ENCODE measurements around the gene PARP12. TPM values are rescaled to one million over a fixed set of nuclear protein-coding genes. Genes with fewer than 3 reads are reported as not detected.

Gene PARP12
- polyA plus RNA-seq, 1 donor (not counting 4 experiments of a cell fraction or from before 2014, with no cell fraction given) = 66.0 TPM

DNA sequence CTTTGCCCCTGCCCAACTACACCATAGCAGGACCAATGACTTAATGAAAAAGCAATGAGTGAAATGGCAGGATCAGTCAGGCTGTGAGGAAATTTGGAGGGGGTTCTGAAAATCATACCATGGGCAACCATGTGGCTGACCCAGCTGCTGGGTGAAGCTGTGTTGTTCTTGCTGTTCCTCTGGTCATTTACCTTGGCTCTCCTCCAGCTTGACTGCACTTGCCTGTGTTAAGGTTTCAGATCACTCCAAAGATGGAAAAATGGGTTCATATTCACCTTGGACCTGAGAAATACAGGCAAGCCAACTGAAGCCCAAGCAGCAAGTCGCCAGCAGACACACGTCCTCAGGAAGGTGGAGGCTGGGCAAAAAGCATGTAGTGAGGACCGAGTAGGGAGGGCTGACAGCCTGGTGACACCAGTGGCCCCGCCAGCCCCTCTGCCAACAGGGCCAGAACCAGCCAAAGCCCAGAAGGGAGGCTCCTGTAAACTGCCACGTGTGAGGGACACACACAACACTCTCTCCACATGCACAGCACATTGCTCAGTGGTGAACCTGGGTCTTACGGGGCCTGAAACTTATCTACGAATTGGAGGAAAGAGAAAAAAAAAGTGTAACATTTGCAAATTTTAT lies 40.1 kb downstream of the PARP12 start:
- H3K9me3 ChIP-seq (ENCODE audit: control insufficient read depth, low read depth, low read length) = no peaks in the 10 kb centered on the region
- H3K4me2 ChIP-seq (ENCODE audit: control insufficient read depth, extremely low read depth, insufficient read depth, low read depth, low read length) = no peak overlapping the region
- H2AFZ ChIP-seq (ENCODE audit: control insufficient read depth, low read length) = no peak overlapping the region
- dilution Hi-C loops (cut with MboI; ENCODE audit: extremely low pct_ligation_motif_present, low sequenced_read_pairs) = loop anchor here (25.0 kb wide), 1 partner anchor 410 kb away; no protein-coding TSS in a partner anchor
- DNase-seq (ENCODE audit: low read depth, low spot score) (no peak), FAIRE-seq (no peak)
- H3K27me3 ChIP-seq (ENCODE audit: control insufficient read depth, extremely low read depth, insufficient read depth, low read length) = no peaks in the 10 kb centered on the region
- no peak overlapping the region for H3K4me3 ChIP-seq (ENCODE audit: control insufficient read depth in 2 of 3, extremely low read depth in 1 of 3, insufficient read depth in 2 of 3, low read depth in 1 of 3, low read length in 3 of 3)
- no peaks in the 10 kb centered on the region for H3K79me2 ChIP-seq (ENCODE audit: control insufficient read depth, insufficient read depth, low read length)
- peaks cover 17 to 18% of the 10 kb centered on the region in 2 experiments for H3K36me3 ChIP-seq (ENCODE audit: control insufficient read depth in 2 of 2, extremely low read depth in 1 of 2, insufficient read depth in 2 of 2, low read length in 2 of 2)
- TF ChIP-seq, protein P1, sequence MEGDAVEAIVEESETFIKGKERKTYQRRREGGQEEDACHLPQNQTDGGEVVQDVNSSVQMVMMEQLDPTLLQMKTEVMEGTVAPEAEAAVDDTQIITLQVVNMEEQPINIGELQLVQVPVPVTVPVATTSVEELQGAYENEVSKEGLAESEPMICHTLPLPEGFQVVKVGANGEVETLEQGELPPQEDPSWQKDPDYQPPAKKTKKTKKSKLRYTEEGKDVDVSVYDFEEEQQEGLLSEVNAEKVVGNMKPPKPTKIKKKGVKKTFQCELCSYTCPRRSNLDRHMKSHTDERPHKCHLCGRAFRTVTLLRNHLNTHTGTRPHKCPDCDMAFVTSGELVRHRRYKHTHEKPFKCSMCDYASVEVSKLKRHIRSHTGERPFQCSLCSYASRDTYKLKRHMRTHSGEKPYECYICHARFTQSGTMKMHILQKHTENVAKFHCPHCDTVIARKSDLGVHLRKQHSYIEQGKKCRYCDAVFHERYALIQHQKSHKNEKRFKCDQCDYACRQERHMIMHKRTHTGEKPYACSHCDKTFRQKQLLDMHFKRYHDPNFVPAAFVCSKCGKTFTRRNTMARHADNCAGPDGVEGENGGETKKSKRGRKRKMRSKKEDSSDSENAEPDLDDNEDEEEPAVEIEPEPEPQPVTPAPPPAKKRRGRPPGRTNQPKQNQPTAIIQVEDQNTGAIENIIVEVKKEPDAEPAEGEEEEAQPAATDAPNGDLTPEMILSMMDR (optimal IDR thresholded peaks at IDR 0.05 in 1 of 3, IDR thresholded peaks at IDR 0.05 in 1 of 3, conservative IDR thresholded peaks at IDR 0.05 in 1 of 3; ENCODE audit: extremely low read depth in 1 of 3, insufficient read depth in 2 of 3, low read length in 3 of 3) = no peak
- H3K9me1 ChIP-seq (ENCODE audit: control insufficient read depth, extremely low read depth, insufficient read depth, low read length) = no peaks in the 10 kb centered on the region
- H3K4me1 ChIP-seq (ENCODE audit: control insufficient read depth, extremely low read depth, insufficient read depth, low read length) = no peaks in the 10 kb centered on the region
- no peak overlapping the region for H3K27ac ChIP-seq (ENCODE audit: control insufficient read depth, insufficient read depth, low read length)
- H4K20me1 ChIP-seq (ENCODE audit: control insufficient read depth, extremely low read depth, insufficient read depth, low read length) = no peaks in the 10 kb centered on the region
- H3K9ac ChIP-seq (ENCODE audit: control insufficient read depth, extremely low read depth, insufficient read depth, low read length) = no peak overlapping the region

DNA sequence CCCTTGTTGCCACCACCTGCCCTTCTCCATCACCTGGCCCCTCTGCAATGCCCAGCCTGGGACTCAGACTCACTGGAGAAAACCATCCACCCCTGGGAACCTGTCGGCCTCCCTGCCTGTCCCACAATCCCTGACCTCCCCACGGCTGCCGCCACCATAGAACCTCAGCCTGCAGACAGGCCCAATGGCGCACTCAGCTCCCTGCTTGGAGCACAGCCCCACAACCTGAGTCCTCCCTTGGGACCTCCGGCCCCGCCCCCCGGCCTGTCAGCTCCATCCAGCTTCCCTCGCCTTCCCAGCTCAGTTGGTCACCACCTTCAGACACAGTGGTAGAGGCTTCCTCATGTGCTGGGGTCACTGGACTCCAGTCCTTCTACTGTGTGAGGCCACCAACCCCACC lies 41.1 kb downstream of the PARP12 start:
- no peak for FAIRE-seq

More for the DNA sequence above, 41.1 kb downstream of the PARP12 start:
- Histone ChIP-seq H3K36me3 (ENCODE audit: control insufficient read depth in 2 of 2, extremely low read depth in 1 of 2, insufficient read depth in 2 of 2, low read length in 2 of 2) (peaks cover 10% of the 10 kb centered on the region in 2 experiments), H3K4me1 (ENCODE audit: control insufficient read depth, extremely low read depth, insufficient read depth, low read length) (no peaks in the 10 kb centered on the region), H3K4me2 (ENCODE audit: control insufficient read depth, extremely low read depth, insufficient read depth, low read depth, low read length) (no peak overlapping the region), H4K20me1 (ENCODE audit: control insufficient read depth, extremely low read depth, insufficient read depth, low read length) (no peaks in the 10 kb centered on the region), H3K27ac (ENCODE audit: control insufficient read depth, insufficient read depth, low read length) (no peak overlapping the region), H3K9ac (ENCODE audit: control insufficient read depth, extremely low read depth, insufficient read depth, low read length) (no peak overlapping the region), H3K27me3 (ENCODE audit: control insufficient read depth, extremely low read depth, insufficient read depth, low read length) (no peaks in the 10 kb centered on the region), H2AFZ (ENCODE audit: control insufficient read depth, low read length) (no peak overlapping the region), H3K9me3 (ENCODE audit: control insufficient read depth, low read depth, low read length) (no peaks in the 10 kb centered on the region), H3K9me1 (ENCODE audit: control insufficient read depth, extremely low read depth, insufficient read depth, low read length) (no peaks in the 10 kb centered on the region), H3K4me3 (ENCODE audit: control insufficient read depth in 2 of 3, extremely low read depth in 1 of 3, insufficient read depth in 2 of 3, low read depth in 1 of 3, low read length in 3 of 3) (no peak overlapping the region), H3K79me2 (ENCODE audit: control insufficient read depth, insufficient read depth, low read length) (no peaks in the 10 kb centered on the region)
- TF ChIP-seq, protein P1 (optimal IDR thresholded peaks at IDR 0.05 in 1 of 3, IDR thresholded peaks at IDR 0.05 in 1 of 3, conservative IDR thresholded peaks at IDR 0.05 in 1 of 3; ENCODE audit: extremely low read depth in 1 of 3, insufficient read depth in 2 of 3, low read length in 3 of 3) = no peak
- no peak for TF ChIP-seq EZH2 (IDR thresholded peaks at IDR 0.05; ENCODE audit: low read length)
- dilution Hi-C loops (cut with MboI; ENCODE audit: extremely low pct_ligation_motif_present, low sequenced_read_pairs) = loop anchor here (25.0 kb wide), 1 partner anchor 409 kb away; no protein-coding TSS in a partner anchor
- DNase-seq (ENCODE audit: low read depth, low spot score) = no peak

Data from keratinocyte (primary cell).